CD4-positive, alpha-beta T cell (primary cell): Measurements from ENCODE around the gene GNG10. TPM values are rescaled to one million over a fixed set of nuclear protein-coding genes. Genes with fewer than 3 reads are reported as not detected.

Experiments used
- ATAC-seq: fragments of 200-7000 bp; cut with Tn5 transposase; one replicate; pipeline ENCODE4 v1.10.0; 2022; ENCODE audit warnings: mild to moderate bottlenecking; ENCODE audit not compliant: poor library complexity
- CTCF ChIA-PET: fragments of 350-600 bp; sonication (Branson Sonifier 250); formaldehyde crosslinking; loops from one replicate; lab custom pipeline; 2021; ENCODE audit warnings: antibody characterized with exemption, inconsistent platforms; lab: Charles Lee
- POLR2A ChIA-PET: fragments of 350-600 bp; sonication (Branson Sonifier 250); formaldehyde crosslinking; loops from one replicate; lab custom pipeline; 2021; ENCODE audit warnings: antibody characterized with exemption, inconsistent platforms; lab: Charles Lee
- DNase-seq, 14 experiments: peaks; one replicate each; pipeline ENCODE4 v3.0.0-alpha.2; 2013 to 2020; ENCODE audit warnings: mixed read lengths in 2 of 14
- H3K27ac ChIP-seq, 2 donors: one replicate each; pipeline versions ENCODE4 v1.5.1 to v1.7.0; 2013; ENCODE audit warnings: low read length in 2 of 2, low read depth in 1 of 2, mild to moderate bottlenecking in 1 of 2
- H3K27me3 ChIP-seq, 2 experiments: 1 replicate in 1 of 2; 2 replicates in 1 of 2; pipeline versions ENCODE4 v1.6.1 to v1.7.0; 2013; ENCODE audit warnings: low read length in 2 of 2, control low read depth in 1 of 2, mild to moderate bottlenecking in 1 of 2, moderate library complexity in 1 of 2; ENCODE audit not compliant: insufficient read depth in 2 of 2, control insufficient read depth in 1 of 2
- H3K36me3 ChIP-seq: one replicate; pipeline ENCODE4 v1.6.1; 2013; ENCODE audit warnings: low read length, control low read depth; ENCODE audit not compliant: insufficient read depth
- H3K4me1 ChIP-seq: one replicate; pipeline ENCODE4 v1.6.1; 2013; ENCODE audit warnings: low read length, control low read depth; ENCODE audit not compliant: insufficient read depth
- H3K4me3 ChIP-seq: one replicate; pipeline ENCODE4 v1.5.1; 2013; ENCODE audit warnings: mild to moderate bottlenecking, low read length, moderate library complexity
- H3K9me3 ChIP-seq, 2 experiments: 1 replicate in 1 of 2; 2 replicates in 1 of 2; pipeline versions ENCODE4 v1.6.1 to v1.7.0; 2013; ENCODE audit warnings: low read length in 2 of 2, mild to moderate bottlenecking in 2 of 2, control low read depth in 1 of 2, moderate library complexity in 1 of 2; ENCODE audit not compliant: control insufficient read depth in 1 of 2, insufficient read depth in 1 of 2
- H3K27ac Mint-ChIP-seq: one replicate; pipeline ENCODE4 v1.8.0; 2020; ENCODE audit warnings: mixed read lengths
- H3K27me3 Mint-ChIP-seq: one replicate; pipeline ENCODE4 v1.8.0; 2021; ENCODE audit warnings: mixed read lengths
- H3K36me3 Mint-ChIP-seq: one replicate; pipeline ENCODE4 v1.8.0; 2021; ENCODE audit warnings: low read depth, mixed read lengths
- H3K4me1 Mint-ChIP-seq: one replicate; pipeline ENCODE4 v1.8.0; 2021; ENCODE audit warnings: low read depth, mixed read lengths
- H3K4me3 Mint-ChIP-seq: one replicate; pipeline ENCODE4 v1.8.0; 2020; ENCODE audit warnings: mild to moderate bottlenecking, mixed read lengths
- H3K9me3 Mint-ChIP-seq: one replicate; pipeline ENCODE4 v1.8.0; 2020; ENCODE audit warnings: mixed read lengths
- intact Hi-C, 2 experiments: fragments of 100-400 bp; cut with DNase I in 1 of 2; cut with micrococcal nuclease in 1 of 2; formaldehyde crosslinking; loops; one replicate each; pipeline versions ENCODE4 v1.15.1 to v1.9.0; 2023 to 2025; cut with DNase I, micrococcal nuclease
- total RNA-seq, 174 experiments: library from RNA in 2 of 174; stranded (reverse) in 2 of 174; gene quantifications; one replicate each; pipeline ENCODE4 v1.2.3 and lab custom pipeline; 2021 to 2026
- TF ChIP-seq, protein P1 (sequence below): fragments of 200-600 bp; IDR thresholded peaks from one replicate; pipeline ENCODE4 v1.8.0; 2022; ENCODE audit warnings: antibody characterized with exemption, mild to moderate bottlenecking

GNG10 gene
- total RNA-seq, 2 experiments from 2014 or later: 2.8 to 3.0 TPM

DNA sequence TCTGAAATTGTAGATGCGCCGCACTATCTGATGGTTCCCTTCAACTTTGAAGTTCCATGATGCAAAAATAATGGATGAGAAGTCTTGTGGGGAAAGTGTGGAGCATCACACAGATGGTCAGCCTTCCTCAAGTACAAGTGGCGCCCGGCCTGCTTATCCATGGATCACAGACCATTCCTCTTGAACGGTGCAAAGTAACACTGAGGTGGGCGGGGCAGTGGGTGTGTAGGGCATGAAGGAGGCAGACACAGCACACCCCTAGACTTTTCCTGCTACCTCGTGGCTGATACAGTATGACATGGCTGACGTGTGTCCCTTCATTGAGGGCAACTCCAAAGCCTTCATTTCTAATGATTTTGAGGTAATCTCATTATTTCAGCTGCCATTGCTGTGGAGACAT lies 2.5 kb upstream of the GNG10 start:
- Histone ChIP-seq H3K27ac (no peak overlapping the region), H3K36me3 (peaks cover 3% of the 10 kb centered on the region), H3K9me3 (no peaks in the 10 kb centered on the region), H3K4me1 (peaks cover 28% of the 10 kb centered on the region), H3K4me3 (no peak overlapping the region), H3K27me3 (no peaks in the 10 kb centered on the region)
- ChIA-PET CTCF (no interaction called here), POLR2A (no interaction called here)
- ATAC-seq (no peak), DNase-seq (no peak)
- Mint-ChIP-seq H3K4me3 (peak overlapping the region; percentile 63), H3K9me3 (no peaks in the 10 kb centered on the region), H3K36me3 (peaks cover 8% of the 10 kb centered on the region), H3K27ac (no peak overlapping the region), H3K4me1 (peaks cover 24% of the 10 kb centered on the region), H3K27me3 (no peaks in the 10 kb centered on the region)
- intact Hi-C loops: no loop called here
- TF ChIP-seq, protein P1, sequence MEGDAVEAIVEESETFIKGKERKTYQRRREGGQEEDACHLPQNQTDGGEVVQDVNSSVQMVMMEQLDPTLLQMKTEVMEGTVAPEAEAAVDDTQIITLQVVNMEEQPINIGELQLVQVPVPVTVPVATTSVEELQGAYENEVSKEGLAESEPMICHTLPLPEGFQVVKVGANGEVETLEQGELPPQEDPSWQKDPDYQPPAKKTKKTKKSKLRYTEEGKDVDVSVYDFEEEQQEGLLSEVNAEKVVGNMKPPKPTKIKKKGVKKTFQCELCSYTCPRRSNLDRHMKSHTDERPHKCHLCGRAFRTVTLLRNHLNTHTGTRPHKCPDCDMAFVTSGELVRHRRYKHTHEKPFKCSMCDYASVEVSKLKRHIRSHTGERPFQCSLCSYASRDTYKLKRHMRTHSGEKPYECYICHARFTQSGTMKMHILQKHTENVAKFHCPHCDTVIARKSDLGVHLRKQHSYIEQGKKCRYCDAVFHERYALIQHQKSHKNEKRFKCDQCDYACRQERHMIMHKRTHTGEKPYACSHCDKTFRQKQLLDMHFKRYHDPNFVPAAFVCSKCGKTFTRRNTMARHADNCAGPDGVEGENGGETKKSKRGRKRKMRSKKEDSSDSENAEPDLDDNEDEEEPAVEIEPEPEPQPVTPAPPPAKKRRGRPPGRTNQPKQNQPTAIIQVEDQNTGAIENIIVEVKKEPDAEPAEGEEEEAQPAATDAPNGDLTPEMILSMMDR: no peak

DNA sequence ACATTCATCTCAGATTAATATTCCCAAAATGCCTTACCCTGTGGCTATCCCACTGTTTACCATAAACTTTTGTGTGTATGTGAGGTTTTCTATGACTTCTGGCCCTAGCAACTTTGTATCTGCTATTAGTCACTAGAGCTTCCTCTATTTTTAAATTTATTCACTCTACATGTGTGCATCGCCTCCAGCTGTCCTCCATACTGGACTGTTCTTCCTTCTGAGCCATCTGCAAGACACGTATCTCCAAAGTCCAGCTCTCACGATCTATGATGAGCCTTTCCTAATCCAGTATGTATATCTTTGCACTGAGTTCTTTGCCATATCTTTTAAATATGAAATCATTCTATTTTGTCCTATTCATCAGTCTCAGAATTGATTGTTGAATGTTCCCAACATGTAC lies 1.7 kb upstream of the GNG10 start:
- H3K36me3 Mint-ChIP-seq: peaks cover 7% of the 10 kb centered on the region
- Histone ChIP-seq H3K27me3 (no peaks in the 10 kb centered on the region), H3K27ac (no peak overlapping the region), H3K36me3 (no peaks in the 10 kb centered on the region), H3K4me1 (peaks cover 33% of the 10 kb centered on the region), H3K4me3 (no peak overlapping the region), H3K9me3 (no peaks in the 10 kb centered on the region)
- no peaks in the 10 kb centered on the region for H3K9me3 Mint-ChIP-seq
- no peaks in the 10 kb centered on the region for H3K27me3 Mint-ChIP-seq
- H3K27ac Mint-ChIP-seq: no peak overlapping the region
- DNase-seq (no peak), ATAC-seq (no peak)
- TF ChIP-seq, protein P1: no peak
- ChIA-PET POLR2A (no interaction called here), CTCF (no interaction called here)
- peak overlapping the region; percentile 91 for H3K4me3 Mint-ChIP-seq
- intact Hi-C loops: loop anchor here in 1 of 2 experiments (2.0 to 10.0 kb wide), 3 partner anchors 27 to 825 kb away; partner anchors contain the start of genes KIAA1958 and PTBP3
- H3K4me1 Mint-ChIP-seq: peaks cover 32% of the 10 kb centered on the region

DNA sequence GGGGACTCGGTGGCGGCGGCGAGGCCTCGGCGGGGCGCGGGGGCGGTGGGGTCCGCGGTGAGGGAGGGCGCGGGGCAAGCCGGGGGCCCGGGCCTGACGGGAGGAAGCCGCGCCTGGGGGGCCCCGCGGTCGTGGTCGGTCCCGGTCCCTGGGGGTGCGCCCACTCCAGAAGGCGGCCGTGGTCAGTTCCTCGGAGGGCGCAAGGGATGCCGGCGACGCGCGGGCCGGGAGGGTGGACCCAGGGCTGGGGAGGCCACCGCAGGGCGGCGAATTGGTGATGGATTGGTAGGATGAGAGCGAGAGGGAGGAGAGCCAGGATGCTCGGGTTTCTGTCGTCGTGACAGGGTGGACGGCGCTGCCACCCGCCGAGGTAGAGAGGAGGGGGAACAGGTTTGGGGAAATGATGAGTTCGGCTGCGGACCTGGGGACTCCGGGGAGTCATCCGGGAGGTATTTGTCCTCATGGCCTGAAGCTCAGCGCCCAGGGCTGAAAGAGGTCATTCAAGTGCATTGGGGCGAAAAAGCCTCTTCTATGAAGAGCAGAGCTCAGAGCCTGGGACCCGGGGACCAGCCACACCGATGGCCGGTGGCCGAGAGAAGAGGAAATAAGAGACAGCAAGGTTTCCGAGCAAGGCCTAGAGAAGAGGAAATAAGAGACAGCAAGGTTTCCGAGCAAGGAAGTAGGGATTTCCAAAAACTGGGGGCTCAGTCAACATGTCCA lies 557 bp downstream of the GNG10 start:
- ChIA-PET CTCF (no interaction called here), POLR2A (interaction anchor here (0.8 to 2.7 kb wide), 8 partner anchors 11 to 825 kb away, joined by 3 to 47 read pairs (median 3); partner anchors contain the start of genes DNAJC25, ECPAS, KIAA1958 and PTBP3)
- Mint-ChIP-seq H3K36me3 (peaks cover 11% of the 10 kb centered on the region), H3K9me3 (no peaks in the 10 kb centered on the region), H3K27me3 (no peaks in the 10 kb centered on the region), H3K27ac (peak overlapping the region; percentile 78), H3K4me1 (peaks cover 47% of the 10 kb centered on the region), H3K4me3 (peak overlapping the region; percentile 90)
- intact Hi-C loops: loop anchor here in 1 of 2 experiments (2.0 to 10.0 kb wide), 3 partner anchors 29 to 823 kb away; partner anchors contain the start of genes KIAA1958 and PTBP3
- H3K4me3 ChIP-seq: peak overlapping the region; percentile 76
- no peaks in the 10 kb centered on the region for H3K27me3 ChIP-seq
- H3K27ac ChIP-seq: peak overlapping the region; percentile 61 to 64
- TF ChIP-seq, protein P1: no peak
- H3K4me1 ChIP-seq: peaks cover 37% of the 10 kb centered on the region
- ATAC-seq: peak; percentile 22
- peak in 11 of 14 experiments; percentile 6 to 58 (median 20) for DNase-seq
- peaks cover 8% of the 10 kb centered on the region for H3K36me3 ChIP-seq
- no peaks in the 10 kb centered on the region for H3K9me3 ChIP-seq
